GM12875 (cell line): ENCODE results near the gene MROH9.
"Not testable (repeated sequence)": the region's sequence is repeated elsewhere in the genome, so short reads cannot be mapped to it uniquely, and the experiment has no call there.

Experiments
- H3K4me3 ChIP-seq: one replicate; pipeline ENCODE4 v1.5.1; 2011; ENCODE audit warnings: low read depth, low read length, control low read depth
- CTCF ChIP-seq: IDR thresholded peaks from 2 replicates; pipeline ENCODE4 v1.5.1; 2011; ENCODE audit warnings: low read depth, mild to moderate bottlenecking, control low read depth, inconsistent platforms, low read length, moderate library complexity, borderline replicate concordance; ENCODE audit not compliant: insufficient read depth

MROH9 gene

GRCh38 chr1:170908942-170909341 is 26.4 kb upstream of the MROH9 start:
- no peak overlapping the region for H3K4me3 ChIP-seq
- no peak for TF ChIP-seq CTCF

GRCh38 chr1:170910273-170910672 is 25.1 kb upstream of the MROH9 start:
- no peak for TF ChIP-seq CTCF
- no peak overlapping the region for H3K4me3 ChIP-seq

GRCh38 chr1:170917373-170917772 is 18.0 kb upstream of the MROH9 start:
- TF ChIP-seq CTCF, result no peak
- no peak overlapping the region for H3K4me3 ChIP-seq

- not testable (repeated sequence) for H3K4me3 ChIP-seq
These were observed 10.7 kb upstream of the MROH9 start for GRCh38 chr1:170924656-170925055.

- TF ChIP-seq CTCF, result no peak
- H3K4me3 ChIP-seq, result no peak overlapping the region
These were observed 7.1 kb upstream of the MROH9 start for GRCh38 chr1:170927955-170928840.

- H3K4me3 ChIP-seq, result no peak overlapping the region
- no peak for TF ChIP-seq CTCF
These were observed 5.9 kb upstream of the MROH9 start for GRCh38 chr1:170929412-170929834.

DNA sequence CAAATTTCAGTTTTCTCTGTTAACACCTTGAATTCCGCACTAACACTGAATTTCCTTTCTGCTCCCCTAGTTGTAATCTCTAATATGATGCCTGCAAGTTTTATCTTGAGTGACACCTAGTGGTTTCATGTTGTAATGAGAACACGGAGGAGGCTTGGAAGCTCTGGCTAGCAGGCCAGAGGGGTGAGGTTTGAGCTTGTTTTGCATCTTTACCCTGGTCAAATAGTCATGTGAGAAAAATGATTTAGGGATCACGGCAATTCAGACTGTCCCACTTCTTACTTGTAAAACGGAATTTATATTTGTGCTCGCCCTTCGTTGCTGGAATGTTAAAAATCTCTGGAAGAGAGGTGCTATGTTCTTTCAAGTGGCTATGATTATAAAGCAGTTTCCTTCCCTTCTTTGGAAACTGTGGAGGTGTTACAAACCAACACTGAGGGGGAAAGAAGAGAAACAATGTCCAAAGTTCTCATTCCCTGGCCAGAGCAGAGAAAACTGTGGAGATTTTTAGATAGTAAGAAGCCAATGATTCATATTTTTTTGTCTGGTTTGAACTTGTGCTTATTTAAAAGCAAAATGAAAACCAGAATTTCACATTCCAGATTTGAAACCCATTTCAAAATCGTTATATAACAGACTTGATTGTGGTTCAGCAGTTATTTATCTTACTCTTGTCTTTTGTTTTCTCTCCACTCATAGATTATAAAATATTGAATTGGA is 5.3 kb upstream of the MROH9 start:
- H3K4me3 ChIP-seq, result no peak overlapping the region
- TF ChIP-seq CTCF, result peak; percentile 60; the same call in 1 of the 2 replicates
